Measurements from ENCODE around the gene LRMDA. TPM values are rescaled to one million over a fixed set of nuclear protein-coding genes. Genes with fewer than 3 reads are reported as not detected.
"Not testable (repeated sequence)": the region's sequence is repeated elsewhere in the genome, so short reads cannot be mapped to it uniquely, and the experiment has no call there.

The LRMDA gene
- total RNA-seq, 1 donor from 2014 or later: 1.8 TPM

- peak; percentile 83 for ATAC-seq
Measured at GRCh38 chr10:75508239-75508813, 76.9 kb downstream of the LRMDA start.

GRCh38 chr10:75508814-75509306, 77.4 kb downstream of the LRMDA start:
- ATAC-seq: no peak

GRCh38 chr10:75509706-75510105, 78.3 kb downstream of the LRMDA start:
- ATAC-seq: no peak

GRCh38 chr10:75511011-75511410, 79.6 kb downstream of the LRMDA start:
- ATAC-seq: no peak

- no peak for ATAC-seq
Measured at GRCh38 chr10:75512203-75512933, 80.9 kb downstream of the LRMDA start.

- no peak for ATAC-seq
Measured at GRCh38 chr10:75513292-75513885, 82.0 kb downstream of the LRMDA start.

- no peak for ATAC-seq
Measured at GRCh38 chr10:75514830-75515229, 83.4 kb downstream of the LRMDA start.

GRCh38 chr10:75516154-75516553, 84.7 kb downstream of the LRMDA start:
- not testable (repeated sequence) for ATAC-seq

GRCh38 chr10:75519213-75519612, 87.8 kb downstream of the LRMDA start:
- ATAC-seq: not testable (repeated sequence)

- not testable (repeated sequence) for ATAC-seq
Measured at GRCh38 chr10:75521194-75521829, 89.9 kb downstream of the LRMDA start.

GRCh38 chr10:75525067-75525466, 93.6 kb downstream of the LRMDA start:
- no peak for ATAC-seq

GRCh38 chr10:75525646-75526045, 94.2 kb downstream of the LRMDA start:
- ATAC-seq: no peak

GRCh38 chr10:75527542-75527941, 96.1 kb downstream of the LRMDA start:
- no peak for ATAC-seq

- no peak for ATAC-seq
Measured at GRCh38 chr10:75528392-75528791, 97.0 kb downstream of the LRMDA start.

GRCh38 chr10:75530299-75530698, 98.9 kb downstream of the LRMDA start:
- no peak for ATAC-seq

- ATAC-seq: no peak
Measured at GRCh38 chr10:75531571-75532031, 100.2 kb downstream of the LRMDA start.

GRCh38 chr10:75532253-75532924, 101.0 kb downstream of the LRMDA start:
- peak; percentile 33 for ATAC-seq

- no peak for ATAC-seq
Measured at GRCh38 chr10:75538144-75538543, 106.7 kb downstream of the LRMDA start.

- ATAC-seq: no peak
Measured at GRCh38 chr10:75538765-75539164, 107.3 kb downstream of the LRMDA start.

GRCh38 chr10:75540357-75540966, 109.0 kb downstream of the LRMDA start:
- no peak for ATAC-seq

GRCh38 chr10:75540981-75541380, 109.6 kb downstream of the LRMDA start:
- ATAC-seq: no peak

GRCh38 chr10:75541411-75541810, 110.0 kb downstream of the LRMDA start:
- ATAC-seq: no peak

Data from esophagus mucosa (tissue), 1 donor.